Activated CD8-positive, alpha-beta memory T cell treated with anti-CD3 and anti-CD28 coated beads for 48 hours (primary cell): ENCODE measurements around the gene SLC22A3.
"Not testable (repeated sequence)": the region's sequence is repeated elsewhere in the genome, so short reads cannot be mapped to it uniquely, and the experiment has no call there.

Experiments used
- DNase-seq, 3 experiments: peaks; one replicate each; pipeline ENCODE4 v3.0.0-alpha.2; 2020; ENCODE audit warnings: low read depth in 2 of 3, low spot score in 2 of 3

SLC22A3 gene

DNA sequence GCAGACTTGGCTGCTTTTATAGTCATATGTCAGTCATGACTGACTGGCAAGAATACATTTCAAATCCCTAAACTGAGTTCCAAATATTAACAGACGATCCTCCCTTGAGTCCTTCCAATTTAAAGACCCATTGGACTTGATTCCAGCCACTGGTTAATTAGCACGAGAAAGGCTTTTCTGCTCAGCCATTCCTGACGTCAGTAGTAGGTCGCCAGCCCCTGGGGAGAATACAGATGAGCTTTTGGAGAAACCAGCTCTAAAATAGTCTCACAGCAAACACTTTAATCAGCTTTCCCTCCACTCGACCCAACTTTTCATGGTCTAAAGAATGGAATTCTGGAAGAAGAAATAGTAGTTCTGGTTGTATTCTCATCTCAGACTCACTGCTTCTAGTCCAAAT is 91.6 kb downstream of the SLC22A3 start:
- DNase-seq = no peak

DNA sequence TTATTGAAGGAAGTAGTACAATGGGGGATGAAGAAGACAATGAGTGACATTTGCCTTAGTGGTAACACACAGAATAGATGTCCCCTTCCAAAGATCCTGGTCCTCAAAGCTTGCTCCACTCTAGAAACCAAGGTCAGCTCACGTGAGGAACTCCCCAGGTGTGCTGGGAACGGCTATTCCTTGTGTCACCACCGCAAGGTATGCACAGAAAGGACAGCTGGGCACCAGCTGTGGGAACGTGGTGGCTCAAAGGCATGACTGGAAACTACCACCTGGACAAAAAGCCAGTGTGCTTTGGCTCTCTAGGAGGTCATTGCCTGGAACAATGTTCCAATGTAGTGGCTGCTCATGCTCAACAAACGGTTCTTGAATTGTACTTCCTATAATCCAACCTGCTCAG is 94.0 kb downstream of the SLC22A3 start:
- no peak for DNase-seq

GRCh38 chr6:160445130-160445529 is 97.0 kb downstream of the SLC22A3 start:
- no peak for DNase-seq

- no peak for DNase-seq
Measured at GRCh38 chr6:160447350-160447749, 99.2 kb downstream of the SLC22A3 start.

GRCh38 chr6:160449787-160450186 is 101.6 kb downstream of the SLC22A3 start:
- DNase-seq = not testable (repeated sequence)

GRCh38 chr6:160450849-160451248 is 102.7 kb downstream of the SLC22A3 start:
- no peak for DNase-seq

DNA sequence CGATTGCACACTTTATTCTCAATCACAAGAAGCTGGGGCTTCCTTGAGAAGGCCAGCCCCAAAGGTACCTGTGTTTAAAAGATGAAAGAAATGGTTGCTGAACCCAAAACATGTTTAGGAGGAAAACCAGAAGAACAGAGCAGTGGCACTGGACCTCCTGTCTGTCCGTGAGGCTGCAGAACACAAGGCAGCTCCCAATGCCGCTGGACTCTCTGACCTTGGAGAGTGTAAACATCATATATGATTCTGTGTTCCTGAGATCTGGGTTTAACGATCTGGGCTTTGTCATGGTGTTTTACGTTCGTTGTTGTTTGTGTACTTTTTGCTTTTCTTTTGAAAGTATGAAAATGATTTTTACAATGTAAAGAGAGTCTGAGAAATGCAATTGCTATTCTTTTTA is 106.1 kb downstream of the SLC22A3 start:
- DNase-seq = no peak

GRCh38 chr6:160455081-160455480 is 106.9 kb downstream of the SLC22A3 start:
- no peak for DNase-seq

DNA sequence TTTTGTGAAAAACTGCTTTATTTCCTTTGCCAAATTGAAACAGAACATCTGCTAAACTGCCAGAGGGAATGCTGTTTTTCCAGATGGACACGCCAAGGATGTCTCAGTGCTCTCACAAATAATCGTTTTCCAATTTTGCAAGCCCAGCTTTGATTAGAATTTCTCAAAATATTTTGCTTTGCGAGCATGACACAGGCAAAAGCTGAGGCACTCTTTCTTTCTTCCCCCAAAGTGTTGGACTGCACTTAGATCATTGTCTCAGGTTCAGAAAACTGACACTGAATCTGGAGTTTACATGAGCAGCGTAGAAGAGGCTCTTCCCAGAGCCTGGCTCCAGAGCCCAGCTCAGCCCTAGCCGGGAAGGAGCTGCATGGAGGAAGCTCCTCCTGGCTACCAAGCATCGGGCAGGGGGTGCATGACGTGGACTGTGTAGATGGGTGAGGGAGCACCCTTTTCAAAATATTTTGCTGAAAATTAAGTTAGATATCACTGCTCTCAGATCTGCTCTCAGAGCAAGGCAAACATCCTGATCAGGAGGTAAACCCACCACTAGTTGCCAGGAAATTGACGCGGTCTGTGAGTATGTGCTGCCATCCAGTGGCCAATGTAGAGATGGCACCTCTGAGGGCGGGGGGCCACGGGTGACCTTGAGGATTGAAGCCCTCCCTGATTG is 107.5 kb downstream of the SLC22A3 start:
- peak; percentile 31 to 63 (median 47) for DNase-seq

DNA sequence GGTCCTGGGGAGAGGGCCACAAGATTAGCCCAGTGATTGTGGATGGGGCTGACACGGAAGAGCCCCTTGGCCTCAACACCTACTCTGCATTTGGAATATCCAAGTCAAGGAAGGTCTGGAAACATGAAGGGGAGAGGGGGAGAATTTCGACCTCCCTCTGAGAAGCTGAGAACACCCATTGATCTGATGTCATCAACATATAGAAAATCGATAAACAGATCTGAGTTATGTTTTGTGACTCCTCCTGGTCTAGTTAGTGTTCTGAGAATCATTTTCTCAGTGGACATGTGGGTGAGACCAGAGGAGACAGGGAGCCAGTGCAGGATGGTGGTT is 108.0 kb downstream of the SLC22A3 start:
- DNase-seq = no peak

GRCh38 chr6:160457823-160458222 is 109.6 kb downstream of the SLC22A3 start:
- DNase-seq = no peak

DNA sequence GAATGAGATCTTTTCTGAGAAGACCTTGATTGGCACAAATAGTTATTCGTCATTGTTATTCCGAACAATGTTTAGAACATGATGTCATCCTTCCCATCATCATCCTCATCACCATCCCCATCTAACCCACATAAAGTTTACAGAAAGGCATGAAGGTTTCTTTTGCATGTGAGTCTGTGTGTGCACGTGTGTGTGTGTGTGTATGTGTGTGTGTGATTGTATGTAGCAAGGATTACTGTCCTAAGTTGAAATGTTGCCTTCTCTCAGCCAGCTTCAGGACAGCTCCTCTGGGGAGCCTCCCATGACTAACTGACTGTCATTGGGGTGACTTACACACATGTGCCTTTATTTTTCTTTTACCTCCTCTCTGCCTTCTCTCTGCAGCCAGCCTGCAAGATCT is 113.5 kb downstream of the SLC22A3 start:
- DNase-seq = no peak

DNA sequence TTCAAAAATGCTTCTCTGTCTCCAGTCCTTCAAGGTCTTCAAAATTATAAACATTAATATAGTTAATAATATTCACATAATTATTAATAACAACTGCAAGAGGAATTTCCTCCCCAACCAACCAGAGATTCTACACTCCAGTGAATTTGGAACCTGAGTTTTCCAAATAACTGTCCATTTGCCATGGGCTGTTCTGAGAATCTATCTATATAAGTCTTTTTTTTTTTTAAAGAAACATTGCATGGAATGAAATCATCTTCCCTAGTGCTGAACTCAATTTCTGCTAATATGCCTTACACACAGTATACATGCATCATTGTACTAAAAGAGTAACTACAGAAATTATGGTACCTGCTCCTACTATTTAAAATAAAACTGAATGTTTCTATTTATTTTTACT is 113.9 kb downstream of the SLC22A3 start:
- DNase-seq = no peak

DNA sequence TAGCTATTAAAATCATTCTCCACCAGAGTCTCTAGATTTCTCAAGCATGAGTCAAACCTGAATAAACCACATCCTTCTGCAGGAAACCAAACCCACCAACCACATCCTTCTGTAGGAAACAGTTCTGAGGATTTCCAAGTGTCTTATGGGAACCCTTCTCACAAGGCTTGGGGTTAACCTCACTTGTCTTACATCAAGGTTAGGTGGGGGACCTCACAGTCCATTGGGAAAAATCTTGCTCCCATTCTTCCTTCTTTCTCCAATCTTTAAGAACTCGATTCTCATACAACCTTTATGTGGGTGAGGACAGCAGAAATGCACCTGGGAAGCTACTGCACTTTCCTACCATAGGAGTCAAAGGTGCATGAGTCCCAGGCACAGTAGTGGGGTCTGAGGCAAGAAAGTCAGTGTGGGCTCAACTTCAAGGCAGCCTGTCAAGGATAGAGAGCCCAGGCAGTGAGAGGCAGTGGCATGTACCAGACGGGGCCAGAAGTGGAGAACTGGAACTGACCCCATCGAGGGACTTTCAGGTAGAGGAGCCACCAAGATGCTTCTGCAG is 114.5 kb downstream of the SLC22A3 start:
- DNase-seq = peak in 2 of 3 experiments; percentile 6 to 17

GRCh38 chr6:160464744-160465143 is 116.6 kb downstream of the SLC22A3 start:
- no peak for DNase-seq

GRCh38 chr6:160467261-160467871 is 119.2 kb downstream of the SLC22A3 start:
- DNase-seq = not testable (repeated sequence)

DNA sequence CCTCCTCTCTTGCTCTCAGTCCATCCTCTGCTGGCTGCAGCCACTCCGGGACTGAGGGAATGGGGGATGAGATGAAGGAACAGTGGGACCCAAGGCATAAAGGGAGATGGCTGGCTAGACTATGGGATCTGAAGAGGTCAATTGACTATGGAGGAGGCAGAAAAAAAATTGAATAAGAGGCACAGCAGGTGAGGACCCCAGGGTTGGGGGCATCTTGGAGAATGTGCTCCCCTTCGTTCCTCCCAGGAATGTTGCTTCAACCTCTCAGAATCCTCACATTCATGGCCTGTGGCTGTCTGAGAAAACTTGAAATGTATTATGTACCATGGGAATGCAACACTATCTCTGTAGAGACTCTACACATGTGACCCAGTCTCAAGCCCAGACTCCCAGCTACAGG is 121.0 kb downstream of the SLC22A3 start:
- DNase-seq = no peak

DNA sequence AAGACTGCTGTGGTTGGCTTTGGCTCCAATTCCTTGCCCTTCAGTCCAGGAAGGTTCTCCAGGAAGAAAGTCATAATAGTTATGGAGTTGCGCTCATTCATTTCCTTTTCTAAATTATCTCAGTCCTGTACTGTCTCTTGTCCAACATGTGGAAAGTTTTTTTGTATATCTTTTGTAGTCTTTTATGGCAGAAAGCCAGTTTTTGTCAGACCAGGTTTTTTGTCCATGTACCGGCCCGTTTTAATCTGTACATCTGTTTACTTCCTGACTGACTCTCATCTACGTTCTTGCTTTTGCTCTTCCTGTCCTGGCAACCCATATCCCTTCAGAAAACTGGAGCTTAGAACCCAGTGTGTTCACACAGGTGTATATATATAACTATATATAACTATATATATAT is 127.9 kb downstream of the SLC22A3 start:
- DNase-seq = not testable (repeated sequence)

GRCh38 chr6:160477072-160477471 is 128.9 kb downstream of the SLC22A3 start:
- DNase-seq = not testable (repeated sequence)

- no peak for DNase-seq
Measured at GRCh38 chr6:160477901-160478300, 129.7 kb downstream of the SLC22A3 start.

- DNase-seq = no peak
Measured at GRCh38 chr6:160487116-160487515, 138.9 kb downstream of the SLC22A3 start.

- DNase-seq = no peak
Measured at GRCh38 chr6:160489091-160489490, 140.9 kb downstream of the SLC22A3 start.

DNA sequence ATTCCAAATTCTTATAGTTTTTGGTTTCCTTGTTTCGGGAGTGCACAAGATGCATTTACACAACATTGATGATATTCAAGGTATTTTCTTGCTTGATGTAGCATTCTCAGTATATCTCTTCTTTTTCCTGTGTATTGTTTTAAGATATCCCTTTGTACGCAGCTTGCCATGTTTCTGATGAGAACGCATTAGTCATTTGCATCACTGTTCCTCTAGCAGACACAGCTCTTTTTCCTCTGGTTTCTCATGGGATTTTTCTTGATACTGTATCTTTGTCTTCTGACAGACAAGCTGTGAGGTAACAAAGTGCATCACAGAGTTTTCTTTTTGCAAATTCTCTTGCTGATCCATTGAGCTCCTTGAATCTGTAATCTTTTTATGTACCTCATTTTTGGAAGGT is 146.4 kb downstream of the SLC22A3 start:
- no peak for DNase-seq
